IPS-NIHi7 (cell line): ENCODE measurements around the gene CD7.

Experiments used
- DNase-seq: peaks from one replicate; pipeline ENCODE4 v3.0.0; 2012; ENCODE audit warnings: mixed read lengths; ENCODE audit errors: extremely low spot score

Gene CD7

DNA sequence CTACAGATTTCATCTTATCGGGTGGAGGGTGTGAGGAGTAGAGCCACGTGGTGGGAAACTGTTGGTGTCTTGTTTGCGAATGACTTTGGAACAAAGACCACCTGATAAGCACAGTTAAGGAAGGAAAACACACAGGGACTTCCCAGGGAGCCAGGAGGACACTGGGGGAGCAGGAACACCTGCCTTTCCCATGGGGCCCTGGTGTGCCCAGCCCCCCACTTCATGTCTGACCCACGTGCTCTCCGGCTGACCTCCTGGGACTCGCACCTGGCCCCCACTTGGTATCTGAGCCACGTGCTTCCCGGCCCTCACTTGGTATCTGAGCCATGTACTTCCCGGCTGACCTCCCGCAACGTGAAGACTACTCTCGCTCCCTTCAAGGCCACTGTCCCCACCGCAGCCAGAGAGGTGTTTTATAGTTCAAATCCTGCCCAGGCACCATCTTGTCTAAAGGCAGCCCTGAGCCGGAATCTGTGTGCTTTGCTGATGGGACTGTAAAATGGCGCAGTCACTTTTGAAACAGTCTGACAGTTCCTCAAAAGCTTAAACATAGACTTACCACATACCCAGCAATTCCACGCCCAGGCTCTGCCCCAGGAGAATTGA lies 38.5 kb downstream of the CD7 start:
- no peak for DNase-seq

- DNase-seq: no peak
Observed at GRCh38 chr17:82278308-82278707, 39.1 kb downstream of the CD7 start.

DNA sequence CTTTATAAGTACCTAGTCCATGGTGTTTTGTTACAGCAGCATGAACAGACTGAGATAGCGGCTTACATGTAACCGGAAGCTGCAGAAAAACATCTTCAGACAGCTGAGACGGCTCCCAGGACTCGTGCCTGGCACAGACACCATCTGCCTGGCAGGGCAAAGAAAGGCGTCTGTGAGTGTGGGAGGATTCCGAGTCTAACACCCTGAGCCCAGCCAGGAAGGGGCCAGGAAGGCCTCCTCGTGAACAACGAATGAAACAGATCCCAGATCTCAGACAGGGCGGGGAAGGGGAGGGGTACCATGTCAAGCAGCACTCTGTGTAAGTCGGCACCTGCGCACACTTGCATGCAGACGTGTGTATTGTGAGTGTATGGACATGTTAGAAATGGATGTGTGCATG lies 39.6 kb downstream of the CD7 start:
- DNase-seq: no peak

DNA sequence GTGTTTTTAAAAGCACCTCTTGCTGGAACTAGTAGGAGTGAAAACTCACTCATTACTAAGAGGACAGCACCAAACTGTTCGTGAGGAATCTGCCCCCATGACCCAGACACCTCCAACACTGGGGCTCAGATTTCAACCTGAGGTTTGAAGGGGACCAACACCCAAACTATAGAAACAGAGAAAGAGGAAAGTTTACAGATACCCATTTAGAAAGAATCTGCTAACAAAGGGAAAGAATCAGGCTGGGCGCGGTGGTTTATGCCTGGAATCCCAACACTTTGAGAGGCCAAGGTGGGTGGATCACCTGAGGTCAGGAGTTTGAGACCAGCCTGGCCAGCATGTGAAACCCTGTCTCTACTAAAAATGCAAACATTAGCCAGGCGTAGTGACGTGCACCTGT lies 40.5 kb downstream of the CD7 start:
- DNase-seq: no peak

DNA sequence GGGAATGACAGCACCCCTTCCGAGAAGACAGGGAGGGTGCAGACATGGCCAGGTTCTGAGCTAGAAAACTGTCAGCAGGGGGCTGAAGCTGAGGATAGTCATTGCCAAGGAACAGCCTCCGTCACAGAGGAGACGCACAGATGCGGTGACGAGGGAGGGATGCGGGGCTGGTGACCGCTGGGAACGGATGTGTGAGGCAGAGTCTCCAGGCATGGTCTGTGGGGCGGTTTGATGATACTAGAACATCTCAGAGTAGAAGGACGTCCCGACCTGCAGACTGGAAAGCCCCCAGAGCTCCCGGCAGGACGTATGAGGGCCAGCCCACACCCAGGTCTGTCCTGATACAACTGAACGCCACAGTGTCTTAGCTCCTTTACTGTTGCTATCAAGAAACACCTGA lies 42.1 kb downstream of the CD7 start:
- DNase-seq: no peak

DNA sequence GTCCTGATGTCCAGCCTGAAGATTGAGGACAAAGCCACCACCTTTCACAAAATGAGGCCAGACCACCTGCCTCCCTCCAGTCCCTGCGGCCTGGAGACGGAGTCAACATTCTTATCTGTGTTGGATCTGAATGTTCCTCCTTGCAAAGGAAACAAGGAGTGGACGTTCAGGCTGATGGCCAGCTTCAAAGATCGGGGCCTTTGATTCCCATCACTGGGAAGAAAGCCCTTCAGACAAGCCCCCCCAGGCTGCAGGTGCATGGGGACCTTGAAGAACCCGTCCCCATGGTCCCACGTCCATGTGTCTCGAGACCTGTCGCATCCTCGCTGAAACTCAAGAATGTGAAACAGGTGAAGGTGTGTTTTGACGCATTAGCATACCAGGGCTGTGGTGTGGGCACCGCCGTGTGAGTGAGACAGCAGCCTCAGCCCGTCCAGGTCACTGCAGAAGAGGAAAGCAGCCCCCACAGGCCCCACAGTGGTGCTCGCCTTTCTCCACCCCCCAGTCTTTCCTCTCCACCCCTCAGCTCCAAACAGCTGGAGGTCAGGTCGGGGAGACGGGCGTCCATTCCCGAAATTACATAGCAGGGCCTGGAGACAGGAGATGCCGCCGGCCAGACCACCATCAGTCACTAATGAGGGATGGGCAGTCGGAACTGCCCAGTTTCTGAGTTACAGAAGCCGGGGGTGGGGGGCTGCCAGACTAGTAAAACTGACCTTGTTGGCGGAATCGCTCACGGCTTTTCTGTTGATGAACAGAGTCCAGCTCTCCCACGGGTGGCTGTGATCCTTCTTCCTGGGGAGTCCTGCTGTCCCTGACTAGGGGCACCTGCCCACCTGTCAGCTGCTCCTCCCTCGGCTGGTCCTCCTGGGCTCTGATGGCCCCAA lies 43.0 kb downstream of the CD7 start:
- no peak for DNase-seq

DNA sequence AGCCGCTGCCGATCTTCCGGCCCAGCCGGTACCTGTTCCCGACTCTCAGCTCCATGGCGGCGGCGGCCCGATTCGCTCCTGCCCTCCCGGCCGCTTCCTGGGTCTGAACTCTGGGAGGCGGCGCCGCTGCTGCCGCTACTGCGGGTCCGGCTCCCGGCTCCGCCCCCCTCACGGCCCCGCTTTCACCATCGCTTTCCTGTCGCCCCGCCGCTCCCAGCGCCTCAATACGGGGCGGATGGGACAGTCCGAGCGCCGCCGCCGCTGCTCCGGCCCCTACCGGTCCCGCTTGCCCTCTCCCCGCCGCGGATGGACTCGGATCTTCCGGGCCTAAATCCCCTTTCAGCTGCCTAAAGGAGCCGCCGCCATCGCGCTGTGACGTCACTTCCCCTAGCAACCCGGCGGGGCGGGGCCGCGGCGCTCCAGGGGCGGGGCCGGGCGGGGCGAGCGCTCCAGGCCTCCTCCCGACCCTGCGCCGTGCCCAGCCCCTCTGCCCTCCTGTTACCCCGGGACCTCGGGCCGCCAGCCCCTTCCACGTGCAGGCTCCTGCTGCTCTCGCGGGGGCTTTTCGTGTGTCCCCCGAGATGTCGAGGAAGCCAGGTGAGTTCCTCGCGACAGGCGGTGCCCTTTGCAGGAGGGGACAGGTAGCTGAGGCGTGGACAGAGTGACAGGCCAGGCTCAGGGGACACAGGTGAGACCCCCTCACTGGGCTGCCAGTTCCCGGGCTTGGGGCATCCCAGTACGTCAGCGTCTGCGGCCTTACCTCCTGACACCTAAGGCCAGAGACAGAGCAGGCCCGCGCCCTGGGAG lies 43.9 kb downstream of the CD7 start, which contains the start of gene CSNK1D:
Gene CSNK1D (minus strand): TSS at position 374 of the 807 bp plus-strand sequence. CDS start 319 bp downstream, at position 55.
- DNase-seq: peak; percentile 97

- DNase-seq: peak; percentile 64
Observed at GRCh38 chr17:82272495-82273326, 44.7 kb downstream of the CD7 start.

DNA sequence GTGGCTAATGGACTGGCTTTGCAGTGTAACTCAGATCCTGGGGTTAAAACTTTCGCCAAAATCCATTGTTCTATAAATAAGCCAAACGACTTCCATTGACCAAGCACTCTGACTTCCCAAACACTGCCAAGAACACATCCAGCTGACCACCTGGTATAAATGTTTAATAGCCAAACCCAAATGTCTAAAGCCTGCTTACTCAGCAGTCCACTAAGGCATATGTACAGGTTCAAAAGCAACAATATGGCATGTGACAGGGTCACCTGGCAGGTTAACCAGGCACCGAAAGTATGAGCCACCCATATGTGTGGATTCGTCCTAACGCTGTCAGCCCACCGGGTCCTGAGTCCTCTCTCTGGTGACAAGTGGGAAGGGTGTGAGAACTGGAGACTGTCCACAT lies 46.0 kb downstream of the CD7 start:
- no peak for DNase-seq

DNA sequence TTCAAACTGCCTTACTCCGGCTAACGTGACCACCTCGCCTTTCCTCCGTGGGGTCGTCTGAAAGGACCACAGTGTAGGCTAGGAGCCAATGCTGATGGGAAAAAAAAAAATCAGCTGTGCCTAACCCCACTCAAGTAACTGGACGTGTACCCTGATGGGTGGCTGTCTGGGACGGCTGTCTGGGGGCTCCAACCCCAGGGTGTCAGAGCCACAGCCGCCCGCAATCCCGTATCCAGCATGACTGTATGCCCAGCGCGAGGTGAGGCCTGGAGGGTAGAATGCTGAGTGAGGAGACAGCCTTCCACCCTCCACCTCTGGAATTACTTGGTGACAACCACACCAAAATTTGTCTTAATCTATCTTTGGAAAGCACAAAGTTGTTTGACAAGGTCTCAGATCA lies 46.8 kb downstream of the CD7 start:
- DNase-seq: no peak

DNA sequence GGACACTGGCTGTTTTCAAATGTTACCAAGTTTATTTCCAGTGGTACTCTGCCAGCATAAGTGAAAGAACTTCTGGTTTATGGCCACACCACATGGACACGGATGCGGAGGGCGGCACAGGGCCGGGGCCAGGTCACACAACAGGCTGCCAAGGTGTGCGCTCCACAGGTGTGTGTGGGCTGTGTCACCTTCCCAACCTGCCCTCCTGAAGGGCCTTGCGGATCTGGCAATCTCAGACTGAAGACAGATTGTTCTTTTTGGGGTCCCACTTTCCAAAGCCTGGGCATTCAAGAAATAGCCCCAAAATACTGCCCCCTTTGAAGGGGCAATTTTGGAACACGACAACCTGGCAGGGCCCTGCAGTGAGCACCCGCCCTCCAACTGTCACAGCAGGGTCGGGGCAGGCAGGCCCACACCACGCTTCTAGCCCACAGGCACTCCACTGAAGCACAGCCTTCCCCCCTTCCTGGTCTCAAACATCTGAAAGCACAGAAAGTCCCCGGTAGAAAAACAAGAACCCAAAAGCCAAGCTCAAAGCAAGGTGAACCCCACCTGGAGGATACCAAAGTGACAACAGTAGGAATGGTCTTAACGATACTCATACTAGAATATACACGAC lies 47.4 kb downstream of the CD7 start:
- DNase-seq: no peak

DNA sequence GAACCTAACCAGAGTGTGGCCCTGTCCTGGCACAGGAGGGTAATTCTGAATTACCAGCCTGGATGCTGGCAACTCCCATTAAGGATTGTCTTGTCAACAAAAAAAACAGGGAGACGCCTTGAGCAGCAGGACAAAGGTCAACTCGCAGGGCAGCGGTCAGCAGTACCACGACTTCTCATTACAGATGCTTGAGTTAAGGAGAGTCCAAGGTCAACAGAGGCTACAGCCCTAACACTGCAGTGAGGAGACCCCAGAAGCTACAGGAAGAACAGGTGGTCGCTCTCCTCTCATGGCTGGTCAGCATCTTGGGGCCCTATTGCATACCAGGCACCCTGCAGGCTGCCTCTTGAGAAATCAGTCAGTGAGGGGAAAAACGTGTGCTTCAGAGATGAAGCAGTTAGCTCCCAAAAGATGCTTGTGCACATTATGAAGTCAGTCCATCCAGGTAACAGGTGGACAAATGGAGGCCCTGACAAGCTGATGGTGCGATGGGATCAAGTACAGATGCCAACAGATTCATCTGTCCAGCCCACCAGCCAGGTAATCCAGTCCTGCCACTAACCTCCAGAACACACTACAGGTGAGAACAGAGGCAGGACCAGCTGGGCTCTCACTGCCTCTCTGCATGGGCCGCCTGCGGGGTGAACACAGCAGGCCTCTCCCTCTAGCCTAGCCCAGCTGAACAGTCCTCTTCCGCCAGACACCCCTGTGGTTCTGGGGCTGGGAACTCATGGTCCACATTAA lies 48.1 kb downstream of the CD7 start:
- no peak for DNase-seq

- DNase-seq: no peak
Observed at GRCh38 chr17:82267575-82268379, 49.6 kb downstream of the CD7 start.

GRCh38 chr17:82266142-82266541 lies 51.3 kb downstream of the CD7 start:
- no peak for DNase-seq
